ENCODE measurements around the gene ANO1.

Gene ANO1

DNA sequence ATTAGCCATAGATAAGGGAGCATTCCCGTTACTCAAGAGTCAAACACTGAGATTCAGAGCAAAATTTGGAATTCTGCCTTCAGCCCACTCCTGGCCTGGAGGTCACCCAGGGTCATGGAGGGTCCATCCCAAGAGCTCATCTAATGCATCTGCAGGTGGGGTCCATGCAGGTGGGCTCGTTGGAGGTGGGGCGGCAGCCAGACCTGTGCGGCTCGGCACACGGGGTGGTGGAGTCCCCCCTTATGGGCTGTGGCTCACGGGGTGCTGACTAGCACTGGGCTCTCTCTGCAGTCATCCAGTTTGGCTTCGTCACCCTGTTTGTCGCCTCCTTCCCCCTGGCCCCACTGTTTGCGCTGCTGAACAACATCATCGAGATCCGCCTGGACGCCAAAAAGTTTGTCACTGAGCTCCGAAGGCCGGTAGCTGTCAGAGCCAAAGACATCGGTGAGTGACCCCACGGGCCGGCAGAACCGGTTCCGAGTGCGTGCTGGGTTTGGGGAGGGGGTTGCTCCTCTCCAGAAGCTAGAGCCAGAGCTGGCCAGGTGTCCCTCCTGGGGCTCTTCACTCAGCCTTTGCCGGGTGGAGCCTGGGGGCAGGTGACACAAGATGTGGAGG, 92.6 kb downstream of the ANO1 start:
- DNase-seq = no peak

DNA sequence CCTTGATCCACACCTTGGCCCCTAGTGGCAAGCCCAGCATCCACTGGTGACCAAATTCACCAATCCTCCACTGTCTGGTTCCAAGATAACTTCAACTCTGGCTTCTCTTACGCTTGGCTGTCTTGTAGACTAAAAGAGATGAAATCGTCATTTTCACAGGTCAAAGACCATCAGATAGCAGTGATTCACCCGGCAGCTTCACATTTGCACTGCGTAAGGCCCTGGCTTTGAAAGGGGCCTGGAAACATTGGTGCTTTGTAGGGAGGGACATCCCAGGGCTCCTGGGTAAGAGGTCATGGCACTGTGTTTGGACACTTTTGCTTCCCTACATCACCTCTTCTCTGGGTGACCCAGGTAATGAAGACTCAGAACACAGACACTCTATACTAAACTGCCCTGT, 94.9 kb downstream of the ANO1 start:
- no peak for DNase-seq

DNA sequence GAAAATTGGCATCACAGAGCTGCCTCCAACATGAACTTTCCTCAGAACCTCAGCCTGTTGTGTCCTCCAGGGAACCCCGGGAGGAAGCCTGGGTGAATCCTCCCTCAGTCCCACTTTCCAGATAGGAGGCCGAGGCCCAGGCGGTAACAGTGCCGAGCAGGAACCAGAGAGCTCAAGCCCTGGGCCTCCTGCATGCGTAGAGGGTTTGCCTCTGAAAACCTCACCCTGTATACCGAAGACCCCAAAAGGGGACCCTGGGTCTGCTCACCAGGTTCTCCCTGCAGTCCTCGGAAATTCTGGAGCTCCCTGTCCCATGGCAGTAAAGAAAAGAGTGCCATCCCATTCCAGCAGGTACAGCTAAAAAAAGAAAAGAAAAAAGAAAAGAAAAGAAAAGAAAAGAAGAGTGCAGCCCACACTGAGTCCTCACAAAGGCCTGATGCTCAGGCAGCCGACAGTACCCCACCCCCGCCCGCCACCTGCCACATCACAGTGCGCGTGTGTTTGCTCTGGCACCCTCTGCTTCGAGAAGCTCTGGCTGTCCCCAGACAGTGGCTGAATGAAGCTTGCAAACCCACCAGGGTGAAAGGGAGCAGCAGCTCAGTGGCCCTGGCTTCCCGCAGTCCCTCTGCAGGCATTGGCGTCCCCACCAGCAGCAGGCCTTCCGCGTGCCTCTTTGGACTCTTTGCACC, 96.6 kb downstream of the ANO1 start:
- DNase-seq = no peak

DNA sequence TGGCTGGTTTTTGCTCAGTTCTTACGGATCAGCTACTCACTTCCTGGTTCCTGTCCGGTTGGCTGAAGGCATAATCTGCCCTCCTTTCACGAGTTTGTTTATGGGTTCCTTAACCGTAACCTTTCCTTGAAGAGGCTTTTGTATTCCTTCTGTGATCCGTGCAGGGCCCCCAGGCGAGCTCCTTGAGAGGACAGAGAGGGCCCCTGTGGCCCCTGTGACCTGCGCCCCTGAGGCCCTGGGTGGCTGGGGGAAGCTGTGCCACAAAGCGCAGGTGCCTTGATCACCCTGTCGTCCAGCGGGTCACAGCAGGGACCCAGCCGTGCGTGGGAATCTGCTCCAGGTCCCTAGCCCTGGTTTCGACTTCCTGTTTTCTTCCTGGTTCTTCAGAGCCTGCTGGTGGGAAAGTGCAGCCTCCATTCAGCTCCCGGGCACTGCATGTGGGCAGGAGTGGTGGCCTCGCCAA, 97.2 kb downstream of the ANO1 start:
- no peak for DNase-seq

DNA sequence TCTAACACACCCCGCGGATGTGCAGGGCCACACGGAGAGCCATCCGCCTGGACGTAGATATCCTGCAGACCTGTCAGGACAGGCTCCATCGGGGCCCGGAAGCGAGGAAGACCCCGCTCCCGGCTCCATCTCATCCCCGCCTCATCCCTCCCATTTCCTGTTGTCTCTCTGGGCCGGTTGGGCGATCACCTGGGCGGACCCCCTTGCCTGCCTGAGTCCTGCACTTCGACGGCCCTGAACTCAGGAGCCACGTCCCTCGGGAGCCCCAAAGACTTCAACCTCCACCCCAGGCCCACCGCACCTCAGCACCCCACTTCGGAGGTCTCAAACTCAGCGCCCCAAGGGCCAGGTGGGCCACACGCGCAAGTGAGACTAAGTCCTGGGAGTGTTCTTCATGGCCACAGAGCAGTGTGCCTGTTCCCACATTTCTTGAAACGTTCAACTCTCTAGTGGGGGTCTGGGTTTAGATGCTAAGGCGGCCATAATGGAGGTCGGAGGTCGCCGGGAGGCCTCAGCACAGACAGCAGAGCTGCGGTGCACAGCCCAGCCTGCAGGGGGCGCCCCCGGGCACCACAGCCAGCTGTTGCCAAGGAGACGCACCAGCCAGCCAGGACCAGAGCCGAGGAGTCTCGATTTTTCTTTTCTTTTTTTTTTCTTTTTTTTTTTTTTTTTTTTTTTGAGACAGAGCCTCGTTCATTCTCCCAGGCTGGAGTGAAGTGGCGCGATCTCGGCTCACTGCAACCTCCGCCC, 99.0 kb downstream of the ANO1 start:
- no peak for DNase-seq

DNA sequence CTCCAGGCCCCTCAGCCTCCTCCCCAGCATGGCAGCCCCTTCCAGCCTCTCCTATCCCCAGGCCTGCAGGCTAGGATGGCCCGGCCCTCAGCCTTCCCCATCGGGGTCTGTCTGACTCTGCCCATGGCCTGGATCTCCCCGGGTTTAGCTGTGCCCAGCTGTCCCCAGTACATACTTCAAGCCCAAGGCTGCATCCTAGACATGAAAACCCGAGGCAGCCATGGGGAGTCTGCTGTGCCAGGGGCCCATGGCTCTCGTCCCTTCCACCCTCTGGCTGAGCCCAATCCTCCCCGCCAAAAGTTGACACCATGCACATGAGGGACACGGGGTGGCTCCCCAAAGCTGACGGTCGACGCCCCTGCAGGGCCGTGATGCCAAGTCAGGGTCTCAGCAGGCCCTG, 102.8 kb downstream of the ANO1 start:
- DNase-seq = no peak

DNA sequence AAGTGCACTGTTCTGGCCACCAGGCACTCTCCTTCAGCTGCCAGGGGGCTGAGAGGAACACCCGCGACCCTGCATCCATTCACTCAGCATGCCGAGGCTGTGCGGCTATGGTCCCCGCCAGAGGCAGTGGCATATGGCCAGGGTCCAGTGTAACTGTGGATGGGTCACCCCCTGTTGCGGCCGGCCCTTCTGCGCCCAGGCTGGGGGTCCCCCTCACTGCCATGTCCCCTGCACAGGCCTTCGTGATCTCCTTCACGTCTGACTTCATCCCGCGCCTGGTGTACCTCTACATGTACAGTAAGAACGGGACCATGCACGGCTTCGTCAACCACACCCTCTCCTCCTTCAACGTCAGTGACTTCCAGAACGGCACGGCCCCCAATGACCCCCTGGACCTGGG, 104.1 kb downstream of the ANO1 start:
- DNase-seq = no peak

DNA sequence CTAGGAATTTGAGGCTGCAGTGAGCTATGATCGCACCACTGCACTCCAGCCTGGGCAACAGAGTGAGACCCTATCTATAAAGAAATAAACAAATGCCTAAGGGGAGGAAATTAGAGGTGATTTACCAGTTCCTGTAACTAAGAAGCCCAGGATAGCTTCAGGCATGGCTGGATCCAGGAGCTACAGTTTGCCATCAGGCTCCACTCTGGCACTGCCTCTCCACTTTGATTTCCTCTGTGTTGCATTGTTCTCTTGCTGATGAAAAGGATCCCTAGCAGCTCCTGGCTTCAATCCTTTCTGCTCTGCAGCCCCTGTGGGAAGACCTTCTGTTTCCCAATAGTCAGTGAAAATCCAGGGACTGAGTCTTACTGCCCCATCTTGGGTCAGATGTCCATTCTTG, 104.9 kb downstream of the ANO1 start:
- no peak for DNase-seq

DNA sequence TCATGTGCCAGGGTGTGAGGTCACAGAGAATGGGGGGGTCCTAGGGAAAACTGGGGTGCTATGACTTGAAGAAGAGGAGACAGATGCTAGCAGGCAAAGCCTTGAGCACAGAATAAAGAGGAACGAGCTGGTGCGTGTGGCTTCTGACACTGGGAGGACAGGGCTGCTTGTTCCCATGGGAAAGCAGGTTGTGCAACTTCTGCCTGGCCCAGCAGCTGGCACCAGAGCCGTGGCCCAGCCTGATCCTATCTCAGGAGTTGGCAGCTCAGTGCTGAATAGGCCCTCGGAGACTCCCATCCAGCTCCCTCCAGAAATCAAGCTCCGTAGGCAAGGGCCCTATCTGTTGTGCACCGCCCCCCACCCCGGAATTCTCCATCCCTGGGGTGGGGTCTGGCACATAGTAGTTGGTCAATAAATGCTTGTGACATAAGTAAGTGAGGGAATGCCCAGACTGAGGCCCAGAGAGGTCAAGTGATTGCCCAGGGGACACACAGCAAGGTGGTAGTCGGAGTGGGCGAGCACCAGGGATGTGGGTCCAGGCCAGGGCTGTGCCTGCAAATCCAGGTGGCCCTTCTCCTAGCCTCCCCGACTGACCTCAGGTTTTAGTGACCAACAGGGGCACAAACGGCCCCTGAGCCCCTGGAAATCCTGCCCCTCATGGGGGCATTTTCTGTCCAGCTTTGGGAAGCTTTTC, 105.5 kb downstream of the ANO1 start:
- DNase-seq = no peak

DNA sequence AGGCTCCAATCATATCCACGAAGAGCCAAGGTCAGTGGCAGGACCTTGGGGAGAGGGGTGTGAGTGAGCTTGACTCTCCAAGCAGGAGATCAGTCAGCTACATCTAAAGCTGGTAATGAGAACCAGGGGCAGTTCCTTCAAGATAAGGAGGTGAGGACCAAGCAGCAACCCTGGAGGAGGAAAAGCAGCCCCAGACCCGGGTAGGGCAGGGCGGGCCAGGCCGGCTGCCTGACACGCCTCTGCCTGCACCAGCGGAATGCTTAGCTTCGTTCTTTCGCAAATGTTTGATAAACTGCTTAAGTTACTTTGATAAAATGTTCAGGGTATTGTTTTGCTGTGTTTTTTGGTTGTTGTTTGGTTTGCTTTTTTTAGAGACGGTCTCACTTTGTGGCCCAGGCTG, 106.3 kb downstream of the ANO1 start:
- no peak for DNase-seq

DNA sequence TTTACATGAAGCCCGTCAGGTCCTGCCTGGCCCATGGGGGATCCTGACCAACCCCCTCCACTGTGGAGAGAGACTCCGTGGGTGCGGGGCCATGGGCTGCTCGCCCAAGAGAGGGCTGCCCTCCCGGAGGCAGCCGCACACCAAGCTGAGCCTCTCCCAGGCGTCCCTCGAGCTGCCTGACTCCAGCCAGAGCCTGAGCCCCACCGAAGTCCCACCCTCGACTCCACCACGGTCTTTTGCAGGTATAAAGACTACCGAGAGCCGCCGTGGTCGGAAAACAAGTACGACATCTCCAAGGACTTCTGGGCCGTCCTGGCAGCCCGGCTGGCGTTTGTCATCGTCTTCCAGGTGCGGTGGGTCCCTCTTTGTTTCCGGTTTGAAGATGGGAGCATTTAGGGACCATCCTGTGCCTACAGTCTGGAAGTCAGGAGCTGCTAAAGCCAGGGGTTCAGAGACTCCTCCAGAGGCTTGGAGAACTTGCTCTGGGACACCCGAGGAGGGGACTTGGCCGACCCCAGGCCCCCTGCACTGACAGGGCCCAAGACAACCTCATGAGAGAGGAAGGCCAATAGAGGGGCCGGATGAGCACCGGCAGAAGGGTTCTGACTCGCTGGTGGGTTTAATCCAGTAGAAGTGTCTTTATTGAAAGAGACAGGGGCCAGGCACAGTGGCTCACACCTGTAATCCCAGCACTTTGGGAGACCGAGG, 107.4 kb downstream of the ANO1 start:
- no peak for DNase-seq

DNA sequence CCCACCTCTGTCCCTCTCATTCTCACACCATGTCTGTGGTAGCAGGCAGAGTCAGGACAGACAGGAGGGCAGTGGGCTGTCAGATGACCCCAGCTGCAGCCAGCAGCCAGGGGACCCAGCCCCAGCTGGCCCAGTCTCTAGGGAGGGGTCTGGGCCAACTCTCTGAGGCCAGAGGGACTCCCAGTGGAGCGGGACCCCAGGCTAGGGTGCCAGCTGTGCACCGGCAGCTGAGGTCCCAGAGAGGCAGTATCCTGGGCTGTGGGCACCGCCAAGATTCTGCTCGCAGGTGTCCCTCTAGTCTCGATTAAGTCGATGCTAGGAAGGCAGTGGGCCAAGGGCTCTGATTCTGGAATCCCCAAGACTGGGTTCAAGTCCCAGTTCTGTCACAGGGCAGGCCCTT, 108.3 kb downstream of the ANO1 start:
- DNase-seq = no peak

DNA sequence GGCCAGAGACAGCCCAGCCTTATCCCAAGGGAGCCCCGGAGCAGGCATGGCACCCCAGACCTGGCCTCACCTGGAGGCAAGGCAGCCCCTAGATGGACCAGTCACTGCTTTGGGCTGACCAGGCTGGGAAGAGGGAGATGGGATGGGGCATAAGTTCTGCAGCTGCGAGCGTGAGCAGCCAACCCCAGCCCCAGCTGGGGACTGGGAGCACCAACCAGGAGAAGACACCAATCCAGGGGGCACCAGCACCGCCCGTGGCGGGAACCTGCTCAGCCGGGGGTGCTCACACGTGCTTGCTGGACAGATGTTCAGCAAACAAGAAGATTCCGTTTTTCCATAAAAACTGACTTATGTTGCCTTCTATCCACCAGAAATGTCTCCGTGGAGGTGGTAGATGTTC, 108.8 kb downstream of the ANO1 start:
- no peak for DNase-seq

DNA sequence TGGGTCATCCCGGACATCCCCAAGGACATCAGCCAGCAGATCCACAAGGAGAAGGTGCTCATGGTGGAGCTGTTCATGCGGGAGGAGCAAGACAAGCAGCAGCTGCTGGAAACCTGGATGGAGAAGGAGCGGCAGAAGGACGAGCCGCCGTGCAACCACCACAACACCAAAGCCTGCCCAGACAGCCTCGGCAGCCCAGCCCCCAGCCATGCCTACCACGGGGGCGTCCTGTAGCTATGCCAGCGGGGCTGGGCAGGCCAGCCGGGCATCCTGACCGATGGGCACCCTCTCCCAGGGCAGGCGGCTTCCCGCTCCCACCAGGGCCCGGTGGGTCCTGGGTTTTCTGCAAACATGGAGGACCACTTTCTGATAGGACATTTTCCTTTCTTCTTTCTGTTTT, 109.7 kb downstream of the ANO1 start:
- no peak for DNase-seq

DNA sequence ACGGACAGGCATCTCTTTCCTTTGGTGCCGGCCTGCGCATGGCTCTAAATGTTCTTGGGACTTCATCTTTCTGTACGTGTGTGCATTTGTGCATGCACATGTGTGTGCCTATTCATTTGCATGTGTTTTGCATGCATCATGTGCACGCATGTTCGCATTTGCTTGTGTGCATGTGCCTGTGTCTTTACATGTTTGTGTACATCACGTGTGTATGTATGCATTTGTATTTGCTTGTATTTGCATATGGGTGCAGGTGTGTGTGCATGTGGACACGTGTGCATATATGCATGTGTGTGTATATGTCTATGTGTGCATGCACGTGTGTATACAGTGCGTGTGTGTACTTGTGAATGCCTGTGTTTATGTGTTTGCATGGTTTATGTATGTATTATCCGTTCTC, 111.5 kb downstream of the ANO1 start:
- no peak for DNase-seq

DNA sequence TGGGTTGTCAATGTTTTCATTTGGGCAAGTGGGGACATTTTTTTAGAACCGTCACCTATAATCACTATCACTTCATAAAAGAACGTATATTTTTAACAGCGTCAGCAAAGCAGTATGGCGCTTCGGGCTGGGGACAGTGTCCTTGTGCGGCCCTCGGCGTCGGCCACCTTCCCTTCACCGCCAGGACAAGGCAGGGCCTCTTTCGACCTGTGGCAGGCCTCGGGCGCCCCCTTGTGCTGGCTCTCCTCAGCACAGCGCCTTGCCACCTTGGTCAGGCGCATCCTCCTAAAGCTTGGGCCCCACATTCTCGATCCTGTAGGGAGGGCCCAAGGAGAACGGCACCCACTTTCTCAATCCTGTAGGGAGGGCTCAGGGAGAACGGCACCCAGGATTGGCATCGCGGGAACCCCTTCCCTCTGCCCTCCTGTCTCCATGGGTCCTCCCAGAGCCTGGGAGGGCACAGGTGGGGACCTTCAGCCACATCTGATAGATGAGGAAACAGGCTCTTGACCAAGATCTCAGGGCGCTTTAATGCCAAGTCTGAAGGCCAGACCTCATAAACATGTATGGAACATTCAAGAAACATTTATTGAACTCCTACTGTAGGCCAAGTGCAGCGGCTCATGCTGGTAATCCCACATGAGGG, 113.5 kb downstream of the ANO1 start:
- DNase-seq = peak; percentile 30

DNA sequence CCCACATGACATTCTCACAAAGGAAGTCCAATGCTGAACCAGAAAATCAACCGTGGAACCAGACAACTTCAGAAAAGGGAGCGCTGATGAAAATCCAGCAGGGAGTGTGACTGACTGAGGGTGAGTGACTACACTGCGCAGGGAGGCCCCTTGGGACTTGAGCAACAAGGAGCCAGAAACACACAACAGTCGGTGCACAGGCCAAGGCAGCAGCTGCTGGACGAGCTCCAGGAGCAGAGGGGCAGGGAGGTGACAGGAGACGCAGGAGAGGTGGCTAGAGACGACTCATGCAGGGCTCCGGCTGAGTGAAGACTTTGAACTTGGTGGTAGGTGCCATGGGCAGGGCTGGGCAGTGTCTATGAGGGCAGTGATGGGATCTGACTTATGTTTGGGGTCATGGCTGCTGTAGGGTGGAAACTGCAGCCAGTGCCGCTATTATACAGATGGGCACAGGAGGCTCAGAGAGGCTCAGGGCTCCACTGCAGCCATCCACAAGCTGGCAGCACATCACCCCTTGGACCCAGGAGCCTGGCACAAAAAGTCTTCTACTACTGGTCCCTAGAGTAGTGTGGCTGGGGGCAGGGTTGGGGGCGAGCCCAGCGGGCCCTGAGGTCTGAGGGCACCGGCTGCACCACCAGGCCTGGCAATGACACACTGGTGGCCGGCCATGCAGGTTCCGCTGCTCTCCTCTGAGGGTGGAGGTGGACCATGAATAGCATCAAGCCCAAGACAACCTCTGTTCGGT, 114.7 kb downstream of the ANO1 start:
- DNase-seq = no peak

DNA sequence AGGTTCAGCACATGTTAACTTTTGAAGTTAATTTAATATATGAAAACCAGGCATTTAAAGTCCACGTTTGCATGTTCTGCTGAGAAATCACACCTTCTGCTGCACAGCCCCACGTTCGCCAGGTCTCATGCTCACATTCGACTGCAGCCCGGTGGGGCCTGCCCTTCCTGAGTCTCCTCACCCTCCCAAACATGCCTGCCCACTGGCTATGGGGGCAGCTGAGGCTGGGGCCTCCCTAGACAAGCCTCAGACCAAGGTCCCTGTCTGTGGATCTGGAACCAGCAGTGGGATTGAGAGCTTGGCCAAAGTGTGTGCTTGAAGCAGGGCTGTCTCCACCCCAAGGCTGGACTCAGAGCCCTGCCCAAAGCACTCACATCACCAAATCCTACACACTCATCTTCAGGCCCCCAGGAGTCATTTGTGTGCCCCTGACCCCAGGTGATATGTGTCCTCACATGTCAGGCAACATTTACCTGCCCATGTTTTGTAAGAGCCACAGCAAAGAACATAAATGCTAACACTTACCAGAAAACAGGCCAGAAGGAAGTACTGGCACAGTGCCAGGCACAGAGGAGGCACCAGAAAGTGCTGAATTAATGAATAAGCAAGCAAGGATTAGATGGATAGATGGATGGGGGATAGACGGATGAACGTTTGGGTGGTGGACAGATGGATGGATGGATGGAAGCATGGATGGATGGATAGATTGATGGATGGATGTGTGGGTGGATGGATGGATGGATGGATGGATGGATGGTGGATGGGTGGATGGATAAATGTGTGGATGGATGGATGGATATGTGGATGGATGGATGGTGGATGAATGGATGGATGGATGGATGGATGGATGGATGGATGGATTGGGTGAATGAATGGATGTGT, 115.5 kb downstream of the ANO1 start:
- DNase-seq = no peak

DNA sequence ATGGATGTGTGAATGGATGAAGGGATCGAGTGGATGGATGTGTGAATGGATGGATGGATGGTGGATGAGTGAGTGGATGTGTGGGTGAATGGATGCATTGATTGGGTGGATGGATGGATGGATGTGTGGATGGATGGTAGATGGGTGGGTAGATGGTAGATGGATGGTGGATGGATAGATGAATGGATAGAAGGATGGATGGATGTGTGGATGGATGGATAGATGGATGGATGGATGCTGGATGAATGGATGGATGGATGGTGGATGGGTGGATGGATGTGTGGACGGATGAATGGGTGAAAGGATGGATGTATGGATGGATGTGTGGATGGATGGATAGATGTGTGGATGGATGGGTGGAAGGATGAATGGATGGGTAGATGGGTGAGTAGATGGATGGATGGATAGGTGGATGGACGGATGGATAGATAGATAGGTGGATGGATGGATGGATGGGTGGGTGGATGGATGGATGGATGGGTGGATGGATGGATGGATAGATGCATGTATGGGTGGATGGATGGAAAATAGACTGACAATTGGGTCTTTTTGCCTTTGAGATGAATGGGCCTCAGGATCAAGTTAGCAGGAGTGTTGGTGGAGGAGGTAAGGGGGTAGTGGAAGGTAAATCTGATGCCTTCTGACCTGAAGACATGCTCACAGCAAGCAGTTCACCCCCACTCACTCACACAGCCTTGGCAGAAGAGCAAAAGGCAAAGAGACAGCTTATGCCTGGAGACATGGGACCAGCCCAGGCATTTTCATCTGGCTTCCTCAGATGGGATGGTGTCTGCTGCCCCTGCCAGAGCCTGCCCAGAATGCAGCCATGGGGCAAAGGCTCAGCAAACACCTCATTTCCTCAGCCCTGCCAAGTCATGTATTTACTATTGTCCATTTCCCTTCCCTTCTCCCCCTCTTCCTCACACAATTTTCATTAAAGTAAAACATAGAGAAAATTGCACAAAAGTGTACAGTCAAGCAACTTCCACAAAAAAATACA, 117.0 kb downstream of the ANO1 start:
- DNase-seq = no peak
